Activated effector memory CD4-positive, alpha-beta T cell treated with Interleukin-2 at 50 U/mL for 16 hours (primary cell): ENCODE results near the gene STX18.
"Not testable (repeated sequence)": the region's sequence is repeated elsewhere in the genome, so short reads cannot be mapped to it uniquely, and the experiment has no call there.

ENCODE experiments used
- DNase-seq: peaks from one replicate; pipeline ENCODE4 v3.0.0-alpha.2; 2020

The STX18 gene

DNA sequence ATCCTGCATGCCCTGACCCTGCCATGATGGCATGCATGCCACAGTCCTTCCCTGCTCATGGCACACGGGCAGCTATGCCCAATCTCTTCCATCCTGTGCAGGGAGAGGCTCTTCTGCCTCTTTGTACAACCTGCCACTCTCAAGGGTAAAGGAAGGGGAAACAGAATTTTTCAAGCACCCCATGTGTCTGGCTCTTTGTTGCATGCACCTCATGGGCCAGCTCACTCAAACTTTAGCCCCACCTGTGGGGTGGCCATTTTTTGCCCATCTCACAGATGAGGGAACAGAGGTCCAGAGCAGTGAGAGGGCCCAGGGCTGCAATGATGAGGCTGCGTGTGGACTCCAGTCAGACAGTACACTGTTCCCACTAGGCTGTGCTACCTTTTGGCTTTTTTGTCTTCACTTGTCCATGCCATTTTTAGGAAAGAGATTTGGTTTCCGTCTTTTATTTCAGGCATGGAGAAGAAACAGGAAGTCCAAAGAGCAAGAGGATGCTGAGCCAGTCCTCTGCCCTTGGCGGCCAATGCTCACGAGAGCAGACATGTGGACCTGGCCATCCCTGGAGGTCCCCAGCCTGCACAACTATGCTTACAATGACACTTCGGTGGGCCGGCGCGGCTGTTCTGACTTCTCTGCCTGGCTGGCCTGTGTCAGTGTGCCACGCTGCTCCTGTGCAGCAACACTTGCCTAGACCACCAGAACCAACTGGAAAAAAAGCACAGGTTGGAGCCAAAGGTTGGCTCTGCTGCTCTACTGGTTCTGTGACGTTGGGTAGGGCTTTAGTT lies 109.3 kb downstream of the STX18 start:
- DNase-seq: no peak

DNA sequence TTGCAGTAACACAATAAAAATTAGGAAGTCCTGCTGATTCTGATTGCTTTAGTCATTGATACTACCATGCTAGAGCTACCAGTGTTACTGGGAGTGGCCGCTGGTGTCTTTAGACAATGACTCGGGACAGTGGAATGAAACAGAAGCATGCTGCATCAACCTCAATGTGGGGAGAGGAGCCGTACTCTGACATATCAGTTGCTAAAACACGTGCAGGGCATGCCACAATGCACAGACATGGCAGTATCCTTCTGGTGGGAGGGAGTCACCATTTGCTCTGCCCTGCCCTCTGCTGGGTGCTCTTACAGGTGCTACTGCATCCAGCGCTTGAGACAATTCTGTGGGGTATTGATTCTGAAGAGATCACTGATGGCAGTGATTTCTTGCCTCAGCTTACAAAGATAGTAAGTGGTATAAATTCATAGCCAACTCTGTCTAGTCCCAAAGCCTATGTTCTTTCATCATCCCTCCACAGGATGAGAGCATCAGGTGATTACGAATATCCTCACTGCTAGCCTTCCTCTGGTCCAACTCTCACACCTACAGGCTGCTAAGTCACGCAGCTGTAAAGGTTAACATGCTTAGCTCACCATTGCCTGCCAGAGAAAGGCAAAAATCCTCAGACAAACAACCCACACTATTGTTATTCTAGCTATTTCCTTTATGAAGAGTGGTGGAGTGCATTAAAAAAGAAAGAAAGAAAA lies 111.2 kb downstream of the STX18 start:
- DNase-seq: peak; percentile 36

DNA sequence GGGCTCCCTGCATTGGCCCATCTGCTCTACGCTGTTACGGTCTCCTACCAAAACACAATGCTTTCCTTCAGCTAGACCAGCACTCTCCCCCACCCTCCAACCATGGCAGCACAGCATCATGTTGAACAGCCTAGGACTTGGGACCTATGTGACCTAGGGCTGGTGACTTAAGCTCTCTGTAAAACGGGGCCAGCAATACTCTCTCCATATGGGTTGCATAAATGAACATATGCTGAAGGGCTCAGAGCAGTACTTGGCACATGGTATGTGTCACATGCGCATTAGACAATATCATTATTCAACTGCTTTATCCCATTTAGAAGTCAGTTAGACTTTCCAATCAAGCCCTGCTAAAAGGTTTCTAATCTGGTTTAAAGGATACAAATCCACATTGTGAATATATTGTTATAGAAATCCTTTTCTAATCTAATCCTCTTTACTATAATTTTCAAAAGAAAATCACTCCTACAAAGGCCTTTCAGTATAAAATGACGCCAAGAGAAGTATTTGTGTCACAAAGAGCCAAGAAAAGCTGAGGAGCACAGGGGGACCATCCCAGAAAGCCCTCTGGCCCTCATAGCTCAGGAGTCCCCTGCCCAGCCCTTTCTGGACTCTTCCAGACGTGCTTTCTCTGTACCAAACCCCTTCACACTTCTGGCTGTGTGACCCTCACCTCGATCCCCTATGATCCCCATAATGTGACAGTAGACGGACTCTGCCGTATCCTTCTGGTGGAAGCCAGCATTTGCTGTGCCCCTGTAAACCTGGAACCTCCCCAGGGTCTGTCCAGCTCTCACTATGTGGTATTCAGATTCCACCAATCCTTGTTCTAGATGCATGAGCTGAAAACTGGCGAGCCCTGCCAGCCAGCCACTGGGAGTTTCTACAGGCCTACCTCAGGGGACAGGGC lies 112.6 kb downstream of the STX18 start:
- no peak for DNase-seq

DNA sequence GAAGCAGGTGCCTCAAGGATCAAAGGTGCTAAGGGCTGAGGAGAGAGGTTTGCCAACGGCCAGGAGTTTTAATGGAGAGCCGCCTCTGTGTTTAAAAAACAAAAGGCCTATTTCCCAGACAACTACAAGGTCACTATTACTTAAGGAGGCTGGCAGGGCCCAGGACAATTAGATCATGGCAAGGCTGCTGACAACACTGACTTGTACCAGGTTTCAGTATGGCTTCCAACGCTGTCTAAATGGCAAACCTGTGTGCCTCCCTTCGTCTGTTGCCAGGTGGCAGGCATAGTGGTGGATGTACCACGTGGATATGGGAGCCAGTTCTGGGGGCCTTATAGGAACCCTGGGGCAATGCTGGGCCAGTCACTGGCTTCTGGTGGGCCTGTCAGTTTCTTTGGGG lies 114.0 kb downstream of the STX18 start:
- DNase-seq: no peak

DNA sequence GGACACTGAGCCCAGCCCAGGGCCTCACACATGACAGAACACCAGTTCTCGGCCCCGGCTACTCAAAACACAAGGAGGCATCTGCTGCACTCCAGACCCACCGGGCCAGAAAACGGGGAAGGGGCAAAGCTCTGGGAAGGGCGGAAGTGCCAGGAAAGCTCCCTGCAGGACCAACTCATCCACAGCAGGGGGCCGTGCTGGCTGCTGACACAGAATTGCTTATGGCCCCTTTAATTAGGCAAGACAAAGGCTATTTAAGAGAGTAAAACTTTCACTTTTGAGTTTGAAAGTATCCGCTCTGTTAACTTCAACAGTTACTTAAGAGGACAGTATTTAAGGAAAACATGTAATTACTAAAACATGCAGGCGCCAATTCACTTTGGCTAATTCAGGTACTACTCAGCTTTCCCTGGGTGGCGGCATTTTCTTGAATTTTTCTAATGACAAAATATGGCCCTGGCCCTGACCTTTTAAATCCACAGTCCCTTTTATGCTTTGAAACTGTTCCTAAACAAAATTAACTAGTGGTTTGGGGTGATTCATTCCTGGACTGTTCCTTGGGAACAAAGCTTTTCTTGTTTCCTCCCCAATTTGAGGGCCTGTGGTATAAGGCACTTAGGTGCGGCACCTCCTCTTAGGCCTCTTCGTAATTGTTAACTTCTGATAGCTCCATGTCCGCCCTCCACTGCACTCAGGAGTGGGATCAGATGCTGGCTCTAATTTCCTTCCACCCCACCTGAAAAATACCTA lies 114.6 kb downstream of the STX18 start:
- no peak for DNase-seq

DNA sequence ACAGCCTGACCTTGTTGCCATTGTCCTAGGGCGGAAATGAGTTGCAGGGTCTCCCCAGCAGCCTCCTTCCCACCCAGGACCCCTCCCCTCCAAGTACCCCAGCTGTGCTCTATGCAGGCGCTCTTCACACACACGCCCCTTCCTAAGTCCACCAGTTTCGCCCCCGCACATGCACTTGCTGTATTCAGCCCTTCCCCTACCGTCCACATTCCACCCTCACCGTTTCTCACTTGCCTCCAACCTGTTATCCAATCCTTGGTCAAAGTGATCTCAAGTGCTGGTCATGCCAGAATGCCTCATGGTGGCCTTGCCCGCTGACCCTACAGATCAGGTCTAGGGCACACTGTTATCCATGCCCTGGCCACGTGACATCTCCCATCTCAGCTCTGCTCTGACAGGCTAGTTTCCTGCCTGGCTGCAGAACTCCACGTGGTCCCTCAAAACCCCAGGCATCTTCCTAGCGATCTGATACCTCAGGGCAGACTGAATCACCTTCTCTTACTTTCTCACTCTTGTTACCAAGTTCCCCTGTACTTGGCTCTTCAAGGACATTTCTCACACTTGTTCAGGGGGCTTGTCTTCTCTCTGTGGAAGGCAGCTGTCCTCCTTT lies 115.2 kb downstream of the STX18 start:
- DNase-seq: no peak

DNA sequence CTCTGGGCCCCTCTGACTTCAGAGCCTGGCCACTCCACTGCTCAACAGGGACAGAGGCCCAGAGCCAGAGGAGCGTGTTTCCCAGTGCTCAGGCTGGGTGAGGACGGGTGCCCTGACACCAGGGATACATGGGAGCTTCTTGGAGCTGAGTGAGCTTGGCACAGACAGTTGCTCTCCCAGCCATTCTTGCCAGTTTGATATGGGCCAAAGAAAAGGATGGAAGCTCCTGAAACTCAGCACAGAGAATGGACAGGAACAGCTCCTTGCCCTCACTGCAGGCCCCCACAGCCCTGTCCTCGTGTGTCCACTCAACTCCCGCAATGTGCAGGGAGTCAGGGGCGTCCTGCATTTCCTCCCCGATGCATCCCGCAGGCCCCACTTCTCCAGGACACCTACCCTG lies 116.2 kb downstream of the STX18 start:
- no peak for DNase-seq

DNA sequence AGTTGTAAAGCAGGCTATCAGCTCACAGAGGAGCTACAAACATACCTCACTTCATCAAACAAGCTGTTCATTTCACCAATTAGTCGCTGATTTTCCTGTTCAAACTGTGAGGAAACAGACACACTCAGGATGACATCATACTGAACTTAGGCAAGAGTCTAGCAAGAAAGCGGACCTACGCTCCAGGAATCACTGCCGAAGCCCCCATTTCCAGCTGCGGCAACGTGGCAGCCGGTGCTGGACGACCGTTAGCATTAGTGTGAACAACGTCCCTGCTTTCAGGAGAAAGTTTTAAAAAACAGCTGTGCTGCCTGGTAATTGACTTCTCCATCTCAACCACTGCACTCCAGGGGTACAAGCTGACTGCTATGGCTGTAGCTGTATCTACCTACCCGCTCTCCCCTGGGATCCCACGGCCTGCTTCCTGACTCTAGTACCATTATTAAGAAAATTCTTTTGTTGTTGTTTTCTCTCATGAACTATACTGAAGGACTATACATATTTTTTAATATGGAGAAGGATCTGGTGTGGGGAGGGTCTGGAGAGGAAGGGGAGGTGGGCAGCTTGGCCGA lies 116.6 kb downstream of the STX18 start:
- no peak for DNase-seq

DNA sequence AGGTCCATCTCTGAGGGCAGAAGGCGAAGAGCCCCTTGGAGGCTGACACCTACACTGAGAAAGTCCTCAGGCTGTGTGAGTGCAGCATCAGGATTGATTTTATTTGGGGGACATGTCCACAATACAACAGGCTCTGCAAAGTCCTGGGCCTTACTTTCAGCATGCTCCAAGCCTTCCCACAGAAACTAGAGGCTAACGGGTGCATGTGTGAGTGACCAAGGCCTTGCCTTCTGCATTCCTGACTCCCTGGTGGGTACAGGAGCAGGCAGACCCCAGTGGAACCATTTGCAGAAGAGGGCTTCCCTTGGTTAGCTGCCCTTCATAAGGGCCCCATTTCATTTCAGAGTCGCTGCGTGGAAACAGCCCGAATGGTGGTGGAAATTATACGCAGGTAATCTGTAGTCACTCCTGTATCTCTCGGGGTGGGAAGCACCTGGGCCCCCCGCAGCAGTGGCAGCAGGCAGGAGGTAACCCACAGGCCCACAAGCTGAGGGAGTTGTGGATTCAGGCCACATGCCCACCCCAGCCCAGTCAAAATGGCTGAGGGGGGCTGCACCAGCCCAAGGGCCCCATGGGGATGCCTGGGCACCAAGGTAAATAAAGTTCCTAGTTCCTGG lies 117.2 kb downstream of the STX18 start:
- DNase-seq: no peak

DNA sequence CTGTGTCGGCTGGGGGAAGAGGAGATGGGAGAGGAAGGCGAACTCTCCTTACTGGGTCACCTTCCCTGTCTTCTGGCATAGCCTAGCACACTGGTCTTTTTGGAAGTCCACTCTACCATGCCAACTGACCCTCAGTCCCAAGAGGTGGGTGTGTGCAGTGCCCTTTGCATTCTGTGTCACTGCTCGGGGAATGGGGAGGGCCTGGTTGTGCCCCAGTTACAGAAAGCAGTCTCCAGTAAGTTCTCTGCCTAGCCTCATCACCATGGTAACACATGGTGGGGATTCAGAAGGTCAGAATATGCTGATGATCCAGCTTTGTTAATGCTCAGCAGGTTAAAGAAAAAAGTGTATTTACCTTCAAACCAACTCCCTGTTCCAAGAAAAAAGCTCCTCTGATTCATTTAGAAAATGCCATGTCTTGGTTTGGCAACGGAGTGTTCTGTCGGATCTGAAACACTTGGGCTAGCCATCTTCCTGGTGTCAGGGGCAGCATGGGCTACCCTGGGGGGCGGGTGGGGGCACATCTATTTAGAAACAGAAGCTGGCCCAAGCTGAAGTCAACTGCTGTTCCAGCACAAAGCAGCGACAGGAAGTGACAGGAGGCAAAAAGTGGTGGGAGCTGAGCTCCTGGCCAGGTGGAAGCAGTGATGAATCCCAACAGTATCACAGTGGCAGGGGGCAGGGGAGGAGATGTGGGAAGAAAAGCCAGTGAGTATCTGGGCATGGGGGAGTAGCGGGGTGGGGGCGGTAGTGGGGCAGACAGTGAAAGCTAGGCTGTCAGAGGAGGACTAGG lies 117.9 kb downstream of the STX18 start:
- DNase-seq: no peak

DNA sequence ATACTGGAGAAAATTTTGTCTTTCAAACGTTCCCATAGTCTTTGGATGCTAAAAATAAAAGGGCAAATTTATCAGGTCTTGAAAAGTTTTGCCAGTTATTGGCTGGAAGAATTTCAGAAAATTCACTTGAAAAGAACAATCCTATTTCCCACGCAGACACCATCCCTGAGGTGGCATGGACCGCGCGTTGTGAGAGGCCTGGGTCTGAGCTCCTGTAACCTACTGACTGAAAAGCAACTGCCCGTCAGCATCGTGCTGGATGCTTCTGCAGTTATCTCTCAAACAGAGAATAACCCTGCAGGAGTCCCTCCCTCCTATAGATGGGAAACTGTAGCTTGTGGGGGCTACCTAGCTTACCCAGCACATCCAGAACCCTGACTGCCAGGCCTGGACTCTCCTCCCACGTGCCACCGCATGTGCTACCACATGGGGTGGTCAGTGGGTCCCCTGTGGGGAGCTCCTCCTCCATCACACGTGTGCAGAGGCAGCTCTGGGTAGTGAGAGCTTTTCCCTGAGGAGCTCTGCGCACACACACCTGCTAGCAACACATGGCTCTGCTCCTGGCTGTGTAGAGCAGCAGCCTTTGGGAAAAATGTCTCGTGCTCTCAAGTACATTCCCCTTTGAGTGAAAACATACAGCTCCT lies 118.9 kb downstream of the STX18 start:
- no peak for DNase-seq

DNA sequence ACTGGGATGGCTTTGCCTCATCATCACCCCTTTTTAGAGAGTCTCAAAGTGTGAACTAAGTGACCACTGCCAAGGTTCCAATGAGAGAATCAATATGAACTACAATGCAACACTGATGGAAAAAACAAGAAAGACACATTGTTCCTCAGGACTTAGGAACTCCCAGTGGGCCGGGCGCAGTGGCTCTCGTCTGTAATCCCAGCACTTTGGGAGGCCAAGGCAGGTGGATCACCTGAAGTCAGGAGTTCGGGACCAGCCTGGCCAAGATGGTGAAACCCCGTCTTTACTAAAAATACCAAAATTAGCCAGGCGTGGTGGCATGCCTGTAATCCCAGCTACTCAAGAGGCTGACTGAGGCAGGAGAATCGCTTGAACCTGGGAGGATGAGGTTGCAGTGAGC lies 119.7 kb downstream of the STX18 start:
- not testable (repeated sequence) for DNase-seq

DNA sequence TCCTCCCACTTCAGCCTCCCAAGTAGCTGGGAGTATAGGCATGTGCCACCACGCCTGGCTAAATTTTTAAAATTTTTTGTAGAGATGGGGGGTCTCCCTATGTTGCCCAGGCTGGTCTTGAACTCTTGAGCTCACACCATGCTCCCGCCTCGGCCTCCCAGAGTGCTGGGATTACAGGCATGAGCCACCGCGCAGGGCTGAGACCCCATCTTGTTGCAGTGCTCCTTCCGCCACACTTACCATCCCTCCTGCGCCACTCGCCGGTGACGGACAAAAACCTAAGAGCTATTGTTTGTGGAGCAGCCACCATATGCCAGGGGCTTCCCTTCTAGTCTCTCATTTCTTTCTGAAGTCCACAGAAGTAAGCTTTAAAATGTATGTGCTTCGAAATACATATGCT lies 120.5 kb downstream of the STX18 start:
- DNase-seq: no peak

DNA sequence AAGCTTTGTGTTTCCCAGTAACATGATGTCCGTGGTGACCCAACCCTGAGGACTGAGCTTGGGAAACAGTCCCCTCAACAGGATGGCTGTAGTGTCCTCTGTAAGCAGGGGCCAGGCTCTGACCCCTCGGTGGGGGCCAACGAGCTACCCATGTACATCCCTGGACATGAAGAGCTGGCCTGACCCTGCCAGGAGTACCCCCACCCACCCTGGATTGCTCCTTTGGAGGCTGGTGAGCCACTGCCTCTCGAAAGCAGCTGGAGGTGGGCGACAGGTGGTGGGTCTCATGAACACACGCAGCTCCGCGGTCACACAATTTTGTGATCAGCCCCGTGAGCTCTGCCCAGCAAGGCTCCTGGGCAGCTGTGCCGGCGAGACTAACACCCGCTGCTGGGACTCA lies 121.4 kb downstream of the STX18 start:
- DNase-seq: no peak

DNA sequence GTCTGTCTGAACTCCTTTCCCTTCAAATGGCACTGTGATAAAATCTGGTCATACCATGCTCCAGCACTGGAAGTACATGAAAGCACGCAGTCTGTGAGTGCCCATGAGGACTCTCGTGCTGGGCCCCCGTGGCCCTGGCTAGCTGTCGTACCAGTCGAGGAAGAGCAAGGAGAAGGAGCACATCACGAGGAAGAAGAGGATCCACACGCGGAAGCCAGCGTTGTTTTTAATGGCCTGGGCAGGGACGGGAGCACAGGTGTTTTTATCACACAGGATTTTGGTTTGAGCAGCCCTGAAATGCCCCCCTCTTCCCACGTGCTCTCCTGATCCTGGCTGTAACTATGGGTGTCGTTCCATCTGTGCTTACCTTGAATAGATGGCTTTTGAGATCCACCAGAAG lies 122.0 kb downstream of the STX18 start:
- no peak for DNase-seq

DNA sequence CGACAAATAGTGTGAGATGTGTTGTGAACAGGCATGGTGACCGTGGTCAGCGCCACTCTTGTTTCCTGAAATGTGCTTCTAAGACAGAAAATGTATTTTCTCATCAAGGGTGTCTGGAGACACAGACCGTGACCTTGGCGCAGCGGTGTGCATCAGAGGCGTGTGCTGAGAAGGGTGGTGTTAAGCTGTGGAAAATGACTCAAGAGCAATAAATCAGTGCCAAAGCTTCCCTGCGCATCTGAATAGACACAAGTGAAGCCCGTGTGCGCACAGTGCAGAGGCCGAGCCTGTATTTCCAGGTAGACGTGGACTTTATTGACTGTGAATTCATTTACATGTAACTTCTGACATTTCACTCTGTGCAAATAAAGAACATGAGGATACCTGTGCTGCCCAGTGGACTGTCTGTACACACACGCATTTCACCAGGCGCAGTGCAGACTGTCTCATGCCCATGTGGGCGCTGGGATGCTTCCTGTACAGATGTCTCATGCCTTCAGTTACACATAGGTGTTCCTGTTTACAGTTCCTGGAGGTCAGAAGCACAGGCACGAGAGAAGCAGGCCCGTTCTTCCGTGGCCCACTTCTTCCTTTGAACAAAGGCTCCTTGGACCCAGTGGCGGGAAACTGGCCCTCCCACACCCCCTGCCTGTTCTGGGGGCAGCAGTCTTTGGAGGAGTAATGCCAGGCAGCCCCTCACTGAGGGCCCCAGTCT lies 123.0 kb downstream of the STX18 start:
- no peak for DNase-seq

DNA sequence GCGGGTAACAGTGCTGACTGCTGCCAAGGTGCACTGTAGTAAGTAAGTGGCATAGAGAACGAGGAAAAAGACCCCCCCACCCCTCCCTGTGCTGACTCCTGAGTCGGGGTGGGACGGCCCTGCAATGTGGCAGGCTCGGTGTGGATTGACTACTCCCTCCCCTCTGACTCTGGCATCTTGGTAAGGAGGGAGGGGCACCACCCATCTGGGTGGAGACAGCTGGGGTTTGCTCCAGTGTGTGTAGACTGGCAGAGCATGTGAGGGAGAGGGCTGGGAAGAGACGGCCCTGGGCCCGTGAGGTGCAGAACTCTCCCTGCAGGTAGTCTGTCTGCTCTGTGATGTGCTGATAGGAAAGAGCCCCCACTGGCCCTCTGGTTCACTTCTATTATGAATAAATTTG lies 124.0 kb downstream of the STX18 start:
- DNase-seq: no peak

DNA sequence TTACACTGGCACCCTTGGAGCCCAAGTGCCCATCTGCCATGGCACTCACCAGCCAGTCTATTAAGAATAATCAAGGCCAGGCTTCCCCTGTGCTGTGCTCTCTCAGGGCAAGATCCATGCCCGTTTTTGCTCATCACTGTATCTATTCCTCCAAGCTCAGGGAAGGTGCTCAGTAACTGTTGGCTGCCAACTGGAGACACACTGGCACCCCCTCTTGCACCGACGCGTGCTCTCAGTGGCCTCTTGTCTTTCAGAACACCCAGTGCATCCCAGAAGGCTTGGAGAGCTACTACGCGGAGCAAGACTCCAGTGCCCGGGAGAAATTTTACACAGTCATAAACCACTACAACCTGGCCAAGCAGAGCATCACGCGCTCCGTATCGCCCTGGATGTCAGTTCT lies 124.9 kb downstream of the STX18 start:
- no peak for DNase-seq
